GM23248 (cell line): ENCODE measurements around the gene ZNF85.

Experiments used
- EZH2 ChIP-seq: fragments of 200-600 bp; sonication (generic); IDR thresholded peaks from 2 replicates; pipeline ENCODE4 v1.6.1; 2018; ENCODE audit warnings: antibody characterized with exemption, mild to moderate bottlenecking; ENCODE audit not compliant: insufficient read depth, poor library complexity, severe bottlenecking
- EZH2phosphoT487 ChIP-seq: fragments of 200-600 bp; sonication (generic); IDR thresholded peaks from 2 replicates; pipeline ENCODE4 v1.6.1; 2018; ENCODE audit warnings: antibody characterized with exemption, moderate library complexity, mild to moderate bottlenecking, low read depth; ENCODE audit not compliant: insufficient read depth

- TF ChIP-seq EZH2: no peak
- no peak for TF ChIP-seq EZH2phosphoT487
These were observed 43.5 kb upstream of the ZNF85 start for GRCh38 chr19:20879501-20879900.
